Thyroid gland (tissue), 4 donors: ENCODE data around the gene ARFGEF3.

Source experiments
- POLR2A ChIP-seq, 2 donors: fragments of 450-650 bp; IDR thresholded peaks; one replicate each; pipeline ENCODE4 v1.6.1; 2017; ENCODE audit warnings: antibody characterized with exemption in 2 of 2, mild to moderate bottlenecking in 2 of 2, moderate library complexity in 1 of 2
- TF ChIP-seq, protein P1 (sequence below), 6 experiments: fragments of 200-600 bp in 3 of 6; fragments of 450-650 bp in 3 of 6; sonication (generic) in 3 of 6; IDR thresholded peaks; one replicate each; pipeline ENCODE4 v1.5.1; 2016 to 2019; ENCODE audit warnings: antibody characterized with exemption in 6 of 6, mild to moderate bottlenecking in 2 of 6, inconsistent platforms in 1 of 6, moderate library complexity in 1 of 6

GRCh38 chr6:138357928-138358327 lies 196.2 kb downstream of the ARFGEF3 start:
- TF ChIP-seq, protein P1, sequence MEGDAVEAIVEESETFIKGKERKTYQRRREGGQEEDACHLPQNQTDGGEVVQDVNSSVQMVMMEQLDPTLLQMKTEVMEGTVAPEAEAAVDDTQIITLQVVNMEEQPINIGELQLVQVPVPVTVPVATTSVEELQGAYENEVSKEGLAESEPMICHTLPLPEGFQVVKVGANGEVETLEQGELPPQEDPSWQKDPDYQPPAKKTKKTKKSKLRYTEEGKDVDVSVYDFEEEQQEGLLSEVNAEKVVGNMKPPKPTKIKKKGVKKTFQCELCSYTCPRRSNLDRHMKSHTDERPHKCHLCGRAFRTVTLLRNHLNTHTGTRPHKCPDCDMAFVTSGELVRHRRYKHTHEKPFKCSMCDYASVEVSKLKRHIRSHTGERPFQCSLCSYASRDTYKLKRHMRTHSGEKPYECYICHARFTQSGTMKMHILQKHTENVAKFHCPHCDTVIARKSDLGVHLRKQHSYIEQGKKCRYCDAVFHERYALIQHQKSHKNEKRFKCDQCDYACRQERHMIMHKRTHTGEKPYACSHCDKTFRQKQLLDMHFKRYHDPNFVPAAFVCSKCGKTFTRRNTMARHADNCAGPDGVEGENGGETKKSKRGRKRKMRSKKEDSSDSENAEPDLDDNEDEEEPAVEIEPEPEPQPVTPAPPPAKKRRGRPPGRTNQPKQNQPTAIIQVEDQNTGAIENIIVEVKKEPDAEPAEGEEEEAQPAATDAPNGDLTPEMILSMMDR (IDR thresholded peaks at IDR 0.05): no peak
- no peak for TF ChIP-seq POLR2A (IDR thresholded peaks at IDR 0.05)
